IMR-90 (cell line): ENCODE measurements around the gene SCYL2. TPM values are rescaled to one million over a fixed set of nuclear protein-coding genes. Genes with fewer than 3 reads are reported as not detected.

Experiments
- ATAC-seq: fragments of 200-7000 bp; cut with Tn5 transposase; 2 replicates; pipeline ENCODE4 v1.9.1; 2020; ENCODE audit warnings: low read depth, mild to moderate bottlenecking, moderate library complexity
- BruUV-seq: library from RNA; stranded (reverse); fragments of 400-500 nt; replicated peaks from 2 replicates; lab custom pipeline; 2021; lab: Mats Ljungman, UMichigan
- CTCF ChIA-PET: fragments of 300-600 bp; formaldehyde crosslinking; extraction: SDS; loops from one replicate; lab custom pipeline; 2021; ENCODE audit warnings: antibody characterized with exemption; lab: Yijun Ruan, JAX
- POLR2A ChIA-PET: fragments of 300-600 bp; sonication (Branson Sonifier 250); formaldehyde crosslinking; loops from one replicate; lab custom pipeline; 2022; ENCODE audit warnings: antibody characterized with exemption; ENCODE audit not compliant: unreplicated experiment; lab: Charles Lee
- DNase-seq: peaks from one replicate; pipeline ENCODE4 v3.0.0; 2013
- H2AFZ ChIP-seq: replicated peaks from 2 replicates; pipeline ENCODE3; 2013; ENCODE audit warnings: low read length, mild to moderate bottlenecking; ENCODE audit not compliant: poor library complexity
- H2AK5ac ChIP-seq: 2 replicates; pipeline ENCODE4 v1.6.1; 2013; ENCODE audit warnings: low read depth, low read length, inconsistent platforms
- H2AK9ac ChIP-seq: replicated peaks from 2 replicates; pipeline ENCODE3; 2013; ENCODE audit warnings: mild to moderate bottlenecking, low read depth, low read length, moderate library complexity; ENCODE audit not compliant: poor library complexity
- H2BK120ac ChIP-seq: 2 replicates; pipeline ENCODE4 v1.6.1; 2013; ENCODE audit warnings: low read depth, low read length, inconsistent platforms
- H2BK15ac ChIP-seq: 3 replicates; pipeline ENCODE4 v1.6.1; 2013; ENCODE audit warnings: low read depth, low read length, inconsistent platforms
- H2BK20ac ChIP-seq: 2 replicates; pipeline ENCODE4 v1.6.1; 2013; ENCODE audit warnings: low read depth, mild to moderate bottlenecking, inconsistent platforms, low read length, moderate library complexity
- H2BK5ac ChIP-seq: 2 replicates; pipeline ENCODE4 v1.6.1; 2013; ENCODE audit warnings: mild to moderate bottlenecking, low read depth, low read length, inconsistent platforms; ENCODE audit not compliant: poor library complexity, severe bottlenecking
- H3K14ac ChIP-seq: replicated peaks from 2 replicates; pipeline ENCODE4 v1.6.1; 2013; ENCODE audit warnings: low read depth, low read length, inconsistent platforms
- H3K18ac ChIP-seq: 2 replicates; pipeline ENCODE4 v1.6.1; 2013; ENCODE audit warnings: low read depth, low read length, control low read depth
- H3K23ac ChIP-seq: 2 replicates; pipeline ENCODE4 v1.6.1; 2013; ENCODE audit warnings: low read depth, low read length, inconsistent platforms
- H3K27ac ChIP-seq: 2 replicates; pipeline ENCODE4 v1.5.1; 2013; ENCODE audit warnings: mild to moderate bottlenecking, control low read depth, low read length; ENCODE audit not compliant: insufficient read depth
- H3K27me3 ChIP-seq: 2 replicates; pipeline ENCODE4 v1.6.1; 2013; ENCODE audit warnings: low read length; ENCODE audit not compliant: control insufficient read depth, insufficient read depth
- H3K36me3 ChIP-seq: 2 replicates; pipeline ENCODE4 v1.6.1; 2013; ENCODE audit warnings: low read length, mixed read lengths; ENCODE audit not compliant: control insufficient read depth, insufficient read depth
- H3K4ac ChIP-seq: 2 replicates; pipeline ENCODE4 v1.6.1; 2013; ENCODE audit warnings: low read depth, low read length, inconsistent platforms
- H3K4me1 ChIP-seq: 2 replicates; pipeline ENCODE4 v1.6.1; 2013; ENCODE audit warnings: low read length, mixed read lengths; ENCODE audit not compliant: control insufficient read depth, insufficient read depth
- H3K4me2 ChIP-seq: 2 replicates; pipeline ENCODE4 v1.6.1; 2013; ENCODE audit warnings: low read depth, mild to moderate bottlenecking, control low read depth, low read length, moderate library complexity
- H3K4me3 ChIP-seq: 2 replicates; pipeline ENCODE4 v1.5.1; 2013; ENCODE audit warnings: low read depth, mild to moderate bottlenecking, control low read depth, low read length, moderate library complexity; ENCODE audit not compliant: insufficient read depth
- H3K56ac ChIP-seq: 2 replicates; pipeline ENCODE4 v1.6.1; 2013; ENCODE audit warnings: low read length, inconsistent platforms; ENCODE audit not compliant: insufficient read depth; ENCODE audit errors: extremely low read depth
- H3K79me1 ChIP-seq, 2 experiments: 2 replicates each; pipeline ENCODE4 v1.6.1; 2013; ENCODE audit warnings: low read length in 2 of 2, inconsistent platforms in 1 of 2, low read depth in 1 of 2
- H3K9ac ChIP-seq: 2 replicates; pipeline ENCODE4 v1.6.1; 2013; ENCODE audit warnings: low read depth, low read length, control low read depth
- H3K9me1 ChIP-seq: 2 replicates; pipeline ENCODE4 v1.6.1; 2013; ENCODE audit warnings: low read length, inconsistent platforms; ENCODE audit not compliant: insufficient read depth
- H3K9me3 ChIP-seq: 2 replicates; pipeline ENCODE4 v1.6.1; 2013; ENCODE audit warnings: low read length; ENCODE audit not compliant: control insufficient read depth, insufficient read depth
- H4K20me1 ChIP-seq: 2 replicates; pipeline ENCODE4 v1.6.1; 2013; ENCODE audit warnings: low read length, inconsistent platforms; ENCODE audit not compliant: insufficient read depth
- H4K5ac ChIP-seq: 2 replicates; pipeline ENCODE4 v1.6.1; 2013; ENCODE audit warnings: mild to moderate bottlenecking, low read depth, low read length, control low read depth
- H4K8ac ChIP-seq, 2 experiments: 2 replicates each; pipeline ENCODE4 v1.6.1; 2013; ENCODE audit warnings: low read depth in 2 of 2, low read length in 2 of 2, control low read depth in 1 of 2, inconsistent platforms in 1 of 2
- H4K91ac ChIP-seq: 2 replicates; pipeline ENCODE4 v1.6.1; 2013; ENCODE audit warnings: low read depth, low read length, inconsistent platforms; ENCODE audit not compliant: insufficient read depth
- BHLHE40 ChIP-seq: fragments of 150-350 bp; IDR thresholded peaks from 2 replicates; pipeline ENCODE4 v1.6.1; 2016; ENCODE audit warnings: mild to moderate bottlenecking, low read depth, low read length
- CEBPB ChIP-seq: IDR thresholded peaks from 2 replicates; pipeline ENCODE4 v1.6.1; 2012; ENCODE audit warnings: low read depth, low read length, improper control_type of control experiment
- CHD1 ChIP-seq: IDR thresholded peaks from 2 replicates; pipeline ENCODE4 v1.6.1; 2012; ENCODE audit warnings: low read depth, low read length, improper control_type of control experiment
- FOS ChIP-seq: fragments of 150-350 bp; IDR thresholded peaks from 2 replicates; pipeline ENCODE4 v1.6.1; 2016; ENCODE audit warnings: low read depth, low read length
- MAFK ChIP-seq: IDR thresholded peaks from 2 replicates; pipeline ENCODE4 v1.6.1; 2012; ENCODE audit warnings: low read depth, low read length, improper control_type of control experiment
- MAZ ChIP-seq: IDR thresholded peaks from 2 replicates; pipeline ENCODE4 v1.6.1; 2012; ENCODE audit warnings: low read depth, mild to moderate bottlenecking, low read length, improper control_type of control experiment, moderate library complexity, borderline replicate concordance
- MXI1 ChIP-seq: IDR thresholded peaks from 2 replicates; pipeline ENCODE4 v1.6.1; 2012; ENCODE audit warnings: low read depth, mild to moderate bottlenecking, low read length, moderate library complexity, borderline replicate concordance
- NFE2L2 ChIP-seq: fragments of 150-350 bp; IDR thresholded peaks from 2 replicates; pipeline ENCODE4 v1.6.1; 2016; ENCODE audit warnings: low read depth, mild to moderate bottlenecking, low read length
- RAD21 ChIP-seq: IDR thresholded peaks from 2 replicates; pipeline ENCODE4 v1.6.1; 2012; ENCODE audit warnings: low read length, improper control_type of control experiment
- RCOR1 ChIP-seq: IDR thresholded peaks from 2 replicates; pipeline ENCODE4 v1.6.1; 2012; ENCODE audit warnings: mild to moderate bottlenecking, low read length, improper control_type of control experiment; ENCODE audit not compliant: insufficient replicate concordance
- RFX5 ChIP-seq: IDR thresholded peaks from 2 replicates; pipeline ENCODE4 v1.8.0; 2012; ENCODE audit warnings: low read depth, mild to moderate bottlenecking, low read length, moderate library complexity
- SMC3 ChIP-seq: fragments of 150-350 bp; IDR thresholded peaks from 2 replicates; pipeline ENCODE4 v1.6.1; 2016; ENCODE audit warnings: low read depth, mild to moderate bottlenecking, antibody characterized with exemption, low read length, moderate library complexity
- WGBS, 2 experiments: methylation state at CpG; one replicate each; pipeline versions ENCODE4 v1.1.5 to v1.1.7; 2013; ENCODE audit warnings: missing lambda C conversion rate in 2 of 2; ENCODE audit not compliant: insufficient read length in 1 of 2; ENCODE audit errors: extremely low coverage in 2 of 2; 5-methylcytosine and 5-hydroxymethylcytosine counted together
- dilution Hi-C: fragments of 300-500 bp; cut with HindIII; formaldehyde crosslinking; loops from one replicate; pipeline ENCODE4 v1.14.3; 2018; ENCODE audit warnings: low sequenced_read_pairs; ENCODE audit not compliant: unreplicated experiment
- in situ Hi-C: fragments of 300-500 bp; cut with MboI; formaldehyde crosslinking; loops from 3 replicates; pipeline ENCODE4 v1.14.3; 2019; ENCODE audit warnings: low sequenced_read_pairs, inconsistent platforms, mixed read lengths
- intact Hi-C: fragments of 100-400 bp; cut with micrococcal nuclease; formaldehyde crosslinking; loops from 2 replicates; pipeline ENCODE4 v1.10.0; 2022
- polyA plus RNA-seq, 3 experiments: library from polyadenylated mRNA; depleted of rRNA; stranded (reverse); fragments of >200 nt; gene quantifications; 2 replicates each; pipeline ENCODE4 v1.2.3, GENCODE V29; 2012; ENCODE audit warnings: low replicate concordance in 1 of 3
- total RNA-seq: library from RNA; depleted of rRNA; stranded (reverse); fragments of >200 nt; gene quantifications from 2 replicates; pipeline ENCODE4 v1.2.3, GENCODE V29; 2012
- TF ChIP-seq, protein P1 (sequence below): fragments of 150-350 bp; IDR thresholded peaks from 2 replicates; pipeline ENCODE4 v1.6.1; 2017; ENCODE audit warnings: mild to moderate bottlenecking, antibody characterized with exemption, low read length, low read depth
- TF ChIP-seq, protein P2 (sequence below): fragments of 150-350 bp; IDR thresholded peaks from 2 replicates; pipeline ENCODE4 v1.6.1; 2016; ENCODE audit warnings: low read depth, mild to moderate bottlenecking, low read length, moderate library complexity, borderline replicate concordance
- TF ChIP-seq, protein P3 (sequence below): conservative IDR thresholded peaks from 2 replicates; pipeline ENCODE4 v1.5.1; 2012; ENCODE audit warnings: mild to moderate bottlenecking, low read depth, low read length, improper control_type of control experiment

Gene SCYL2
- total and polyA plus RNA-seq, 2 of the 4 experiments (the other 2 are of a cell fraction), result 15.3 to 52.0 TPM

DNA sequence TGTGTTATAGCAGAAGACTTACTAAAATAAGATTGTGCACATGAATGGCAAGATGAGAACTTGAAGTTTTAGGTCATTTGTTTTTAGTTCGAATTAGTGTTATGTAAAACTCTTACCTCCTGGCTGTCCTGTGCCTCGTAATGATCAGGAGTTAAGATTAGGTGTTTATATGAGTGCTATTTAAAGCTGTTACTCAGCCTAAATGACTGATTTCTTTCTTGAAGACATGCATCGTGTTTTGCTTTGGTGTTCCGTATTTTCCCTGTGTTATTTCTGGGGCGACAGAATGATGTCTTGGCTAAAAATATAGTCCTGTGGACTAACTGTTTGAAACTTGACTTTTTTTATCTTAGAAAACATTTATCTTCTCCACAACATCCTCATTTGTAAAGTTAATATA lies 22.1 kb downstream of the SCYL2 start:
- Histone ChIP-seq H3K27me3 (no peaks in the 10 kb centered on the region), H3K36me3 (peaks cover 7% of the 10 kb centered on the region), H4K5ac (no peak overlapping the region), H3K4me3 (no peak overlapping the region), H4K20me1 (no peaks in the 10 kb centered on the region), H2AFZ (no peak overlapping the region), H2BK5ac (no peak overlapping the region), H3K9me3 (no peaks in the 10 kb centered on the region), H2BK120ac (no peak overlapping the region), H2AK9ac (no peak overlapping the region), H3K27ac (no peak overlapping the region), H3K14ac (no peak overlapping the region), H3K18ac (no peak overlapping the region), H2AK5ac (no peak overlapping the region), H3K4me2 (no peak overlapping the region), H3K79me1 (peaks cover 8 to 19% of the 10 kb centered on the region in 2 experiments), H2BK20ac (no peak overlapping the region), H4K91ac (no peak overlapping the region), H3K9ac (no peak overlapping the region), H3K23ac (no peak overlapping the region), H3K9me1 (0 out of 2 replicates have a peak, but pooled peaks cover 2% of the 10 kb centered on the region), H3K4me1 (no peaks in the 10 kb centered on the region), H3K56ac (no peak overlapping the region), H2BK15ac (no peak overlapping the region), H4K8ac (no peak overlapping the region), H3K4ac (no peak overlapping the region)
- POLR2A ChIA-PET, result no interaction called here
- CTCF ChIA-PET, result no interaction called here
- DNase-seq, result no peak
- no TSS peak for BruUV-seq
- in situ Hi-C loops (no loop called here), intact Hi-C loops (no loop called here), dilution Hi-C loops (no loop called here)
- TF ChIP-seq CHD1, result no peak
- no peak for TF ChIP-seq RFX5
- TF ChIP-seq, protein P1, sequence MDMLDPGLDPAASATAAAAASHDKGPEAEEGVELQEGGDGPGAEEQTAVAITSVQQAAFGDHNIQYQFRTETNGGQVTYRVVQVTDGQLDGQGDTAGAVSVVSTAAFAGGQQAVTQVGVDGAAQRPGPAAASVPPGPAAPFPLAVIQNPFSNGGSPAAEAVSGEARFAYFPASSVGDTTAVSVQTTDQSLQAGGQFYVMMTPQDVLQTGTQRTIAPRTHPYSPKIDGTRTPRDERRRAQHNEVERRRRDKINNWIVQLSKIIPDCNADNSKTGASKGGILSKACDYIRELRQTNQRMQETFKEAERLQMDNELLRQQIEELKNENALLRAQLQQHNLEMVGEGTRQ, result no peak
- TF ChIP-seq MXI1, result no peak
- TF ChIP-seq, protein P2, sequence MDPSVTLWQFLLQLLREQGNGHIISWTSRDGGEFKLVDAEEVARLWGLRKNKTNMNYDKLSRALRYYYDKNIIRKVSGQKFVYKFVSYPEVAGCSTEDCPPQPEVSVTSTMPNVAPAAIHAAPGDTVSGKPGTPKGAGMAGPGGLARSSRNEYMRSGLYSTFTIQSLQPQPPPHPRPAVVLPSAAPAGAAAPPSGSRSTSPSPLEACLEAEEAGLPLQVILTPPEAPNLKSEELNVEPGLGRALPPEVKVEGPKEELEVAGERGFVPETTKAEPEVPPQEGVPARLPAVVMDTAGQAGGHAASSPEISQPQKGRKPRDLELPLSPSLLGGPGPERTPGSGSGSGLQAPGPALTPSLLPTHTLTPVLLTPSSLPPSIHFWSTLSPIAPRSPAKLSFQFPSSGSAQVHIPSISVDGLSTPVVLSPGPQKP, result no peak
- TF ChIP-seq MAFK, result no peak
- TF ChIP-seq FOS, result no peak
- no peak for TF ChIP-seq RCOR1
- no peak for TF ChIP-seq SMC3
- TF ChIP-seq BHLHE40, result no peak
- TF ChIP-seq NFE2L2, result no peak
- TF ChIP-seq RAD21, result no peak
- TF ChIP-seq CEBPB, result no peak
- TF ChIP-seq, protein P3, sequence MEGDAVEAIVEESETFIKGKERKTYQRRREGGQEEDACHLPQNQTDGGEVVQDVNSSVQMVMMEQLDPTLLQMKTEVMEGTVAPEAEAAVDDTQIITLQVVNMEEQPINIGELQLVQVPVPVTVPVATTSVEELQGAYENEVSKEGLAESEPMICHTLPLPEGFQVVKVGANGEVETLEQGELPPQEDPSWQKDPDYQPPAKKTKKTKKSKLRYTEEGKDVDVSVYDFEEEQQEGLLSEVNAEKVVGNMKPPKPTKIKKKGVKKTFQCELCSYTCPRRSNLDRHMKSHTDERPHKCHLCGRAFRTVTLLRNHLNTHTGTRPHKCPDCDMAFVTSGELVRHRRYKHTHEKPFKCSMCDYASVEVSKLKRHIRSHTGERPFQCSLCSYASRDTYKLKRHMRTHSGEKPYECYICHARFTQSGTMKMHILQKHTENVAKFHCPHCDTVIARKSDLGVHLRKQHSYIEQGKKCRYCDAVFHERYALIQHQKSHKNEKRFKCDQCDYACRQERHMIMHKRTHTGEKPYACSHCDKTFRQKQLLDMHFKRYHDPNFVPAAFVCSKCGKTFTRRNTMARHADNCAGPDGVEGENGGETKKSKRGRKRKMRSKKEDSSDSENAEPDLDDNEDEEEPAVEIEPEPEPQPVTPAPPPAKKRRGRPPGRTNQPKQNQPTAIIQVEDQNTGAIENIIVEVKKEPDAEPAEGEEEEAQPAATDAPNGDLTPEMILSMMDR, result no peak
- no peak for TF ChIP-seq MAZ
- WGBS, 2 experiments, result no CpG with 5 or more reads among the region's 5 CpGs
- no peak for ATAC-seq
